HCT116 (cell line): ENCODE data around the gene ACSS1. TPM values are rescaled to one million over a fixed set of nuclear protein-coding genes. Genes with fewer than 3 reads are reported as not detected.

Experiments
- ATAC-seq: fragments of 200-7000 bp; cut with Tn5 transposase; 2 replicates; pipeline ENCODE4 v1.9.1; 2020; ENCODE audit warnings: mild to moderate bottlenecking, moderate library complexity
- BruUV-seq: library from RNA; stranded (reverse); fragments of 400-500 nt; replicated peaks from 2 replicates; lab custom pipeline; 2021; lab: Mats Ljungman, UMichigan
- CTCF ChIA-PET: fragments of 300-600 bp; sonication (Branson Sonifier 250); formaldehyde crosslinking; loops from one replicate; lab custom pipeline; 2021; ENCODE audit warnings: antibody characterized with exemption; lab: Charles Lee
- POLR2A ChIA-PET: fragments of 300-600, 350-600 bp; sonication (Branson Sonifier 250); formaldehyde crosslinking; loops from one replicate; lab custom pipeline; 2021; ENCODE audit warnings: antibody characterized with exemption; lab: Charles Lee
- RAD21 ChIA-PET, 2 experiments: fragments of 300-600 bp; sonication (Branson Sonifier 250); formaldehyde crosslinking; loops; one replicate each; lab custom pipeline; 2023; ENCODE audit warnings: low total read pairs in 2 of 2; ENCODE audit not compliant: uncharacterized antibody in 2 of 2, unreplicated experiment in 2 of 2, low non-redundant PET in 1 of 2; lab: Charles Lee
- DNase-seq: peaks from one replicate; pipeline ENCODE4 v3.0.0-alpha.2; 2010; ENCODE audit warnings: low read depth, low spot score
- H2AFZ ChIP-seq: fragments of 200-600 bp; shearing (Covaris generic), sonication (generic); 2 replicates; pipeline ENCODE4 v1.6.1; 2017; ENCODE audit warnings: low read depth, mixed run types, mixed read lengths, antibody characterized with exemption, low read length; ENCODE audit not compliant: poor library complexity, severe bottlenecking
- H3K27ac ChIP-seq: 2 replicates; pipeline ENCODE4 v1.5.1; 2012; ENCODE audit warnings: low read depth, low read length
- H3K27me3 ChIP-seq: fragments of 200-600 bp; sonication (generic); 2 replicates; pipeline ENCODE4 v1.6.1; 2016; ENCODE audit warnings: mixed run types, low read length, mixed read lengths; ENCODE audit not compliant: insufficient read depth
- H3K36me3 ChIP-seq, 2 experiments: fragments of 200-500 bp in 1 of 2; fragments of 200-600 bp in 1 of 2; sonication (Bioruptor generic) in 1 of 2; sonication (generic) in 1 of 2; 2 replicates each; pipeline versions ENCODE4 v1.5.1 to v1.6.1; 2014 to 2016; ENCODE audit warnings: low read length in 2 of 2, inconsistent platforms in 1 of 2, mixed read lengths in 1 of 2, mixed run types in 1 of 2; ENCODE audit not compliant: insufficient read depth in 2 of 2, control insufficient read depth in 1 of 2
- H3K4me1 ChIP-seq, 2 experiments: fragments of 200-600 bp in 1 of 2; sonication (generic) in 1 of 2; 2 replicates each; pipeline versions ENCODE4 v1.5.1 to v1.6.1; 2012 to 2017; ENCODE audit warnings: low read length in 2 of 2, inconsistent platforms in 1 of 2, mild to moderate bottlenecking in 1 of 2, mixed read lengths in 1 of 2, mixed run types in 1 of 2, moderate library complexity in 1 of 2; ENCODE audit not compliant: insufficient read depth in 2 of 2, control insufficient read depth in 1 of 2
- H3K4me2 ChIP-seq: fragments of 200-600 bp; sonication (generic); 2 replicates; pipeline ENCODE4 v1.6.1; 2017; ENCODE audit warnings: mixed run types, low read length, mixed read lengths
- H3K4me3 ChIP-seq, 2 experiments: fragments of 200-600 bp in 1 of 2; sonication (generic) in 1 of 2; replicated peaks in 1 of 2; 2 replicates each; pipeline ENCODE4 v1.5.1; 2011 to 2016; ENCODE audit warnings: low read length in 2 of 2, control low read depth in 1 of 2, low read depth in 1 of 2, mild to moderate bottlenecking in 1 of 2, mixed read lengths in 1 of 2, mixed run types in 1 of 2
- H3K79me2 ChIP-seq: fragments of 200-600 bp; sonication (generic); 2 replicates; pipeline ENCODE4 v1.6.1; 2017; ENCODE audit warnings: mild to moderate bottlenecking, mixed run types, low read length, moderate library complexity, mixed read lengths; ENCODE audit not compliant: insufficient read depth
- H3K9ac ChIP-seq: fragments of 200-600 bp; sonication (generic); 2 replicates; pipeline ENCODE4 v1.6.1; 2016; ENCODE audit warnings: low read length, mixed read lengths
- H3K9me2 ChIP-seq: fragments of 200-600 bp; sonication (generic), shearing (Covaris generic); 2 replicates; pipeline ENCODE4 v1.6.1; 2017; ENCODE audit warnings: mixed run types, mild to moderate bottlenecking, moderate library complexity; ENCODE audit not compliant: insufficient read depth
- H3K9me3 ChIP-seq, 2 experiments: fragments of 200-500 bp in 1 of 2; fragments of 200-600 bp in 1 of 2; sonication (Bioruptor generic) in 1 of 2; sonication (generic) in 1 of 2; 2 replicates each; pipeline ENCODE4 v1.6.1; 2014 to 2017; ENCODE audit warnings: low read length in 2 of 2, mixed read lengths in 2 of 2, inconsistent platforms in 1 of 2, low read depth in 1 of 2, mild to moderate bottlenecking in 1 of 2, mixed run types in 1 of 2, moderate library complexity in 1 of 2; ENCODE audit not compliant: control insufficient read depth in 1 of 2, insufficient read depth in 1 of 2
- H4K20me1 ChIP-seq: fragments of 200-600 bp; sonication (generic), shearing (Covaris generic); 2 replicates; pipeline ENCODE4 v1.6.1; 2017; ENCODE audit warnings: mixed run types, mild to moderate bottlenecking, moderate library complexity; ENCODE audit not compliant: insufficient read depth
- CBX3 ChIP-seq: IDR thresholded peaks from 2 replicates; pipeline ENCODE4 v1.6.1; 2012; ENCODE audit warnings: low read depth
- ELF1 ChIP-seq: IDR thresholded peaks from 2 replicates; pipeline ENCODE4 v1.6.1; 2012; ENCODE audit warnings: low read depth, borderline replicate concordance
- EZH2phosphoT487 ChIP-seq: fragments of 200-600 bp; IDR thresholded peaks from 2 replicates; pipeline ENCODE4 v1.6.1; 2018; ENCODE audit warnings: antibody characterized with exemption, borderline replicate concordance
- JUND ChIP-seq: IDR thresholded peaks from 2 replicates; pipeline ENCODE4 v1.6.1; 2012
- MAX ChIP-seq: IDR thresholded peaks from 2 replicates; pipeline ENCODE4 v1.6.1; 2012
- POLR2A ChIP-seq: IDR thresholded peaks from 2 replicates; pipeline ENCODE4 v1.7.0; 2011; ENCODE audit warnings: borderline replicate concordance; ENCODE audit not compliant: insufficient read depth, insufficient read length; ENCODE audit errors: extremely low read depth
- POLR2AphosphoS5 ChIP-seq: IDR thresholded peaks from 2 replicates; pipeline ENCODE4 v1.6.1; 2011; ENCODE audit warnings: mild to moderate bottlenecking, low read depth, low read length, moderate library complexity
- SIN3A ChIP-seq: IDR thresholded peaks from 2 replicates; pipeline ENCODE4 v1.6.1; 2012; ENCODE audit warnings: low read depth
- SRF ChIP-seq: IDR thresholded peaks from 2 replicates; pipeline ENCODE4 v1.6.1; 2012; ENCODE audit warnings: low read depth
- YY1 ChIP-seq: IDR thresholded peaks from 2 replicates; pipeline ENCODE4 v1.6.1; 2011; ENCODE audit warnings: low read length, low read depth, moderate library complexity, mild to moderate bottlenecking; ENCODE audit not compliant: insufficient replicate concordance; ENCODE audit errors: extremely low read depth
- ZBTB33 ChIP-seq: IDR thresholded peaks from 2 replicates; pipeline ENCODE4 v1.6.1; 2011; ENCODE audit warnings: mild to moderate bottlenecking, low read length, moderate library complexity; ENCODE audit not compliant: insufficient replicate concordance; ENCODE audit errors: extremely low read depth
- ZNF274 ChIP-seq: fragments of 200-500 bp; sonication (Bioruptor generic); IDR thresholded peaks from 2 replicates; pipeline ENCODE4 v1.6.1; 2014; ENCODE audit warnings: mild to moderate bottlenecking, low read depth, low read length, inconsistent platforms
- intact Hi-C: fragments of 100-400 bp; cut with micrococcal nuclease; formaldehyde crosslinking; loops from 2 replicates; pipeline ENCODE4 v1.10.0; 2022
- total RNA-seq: library from RNA; stranded (reverse); gene quantifications from one replicate; pipeline ENCODE4 v1.2.1, GENCODE V29; 2021; ENCODE audit not compliant: unreplicated experiment
- TF ChIP-seq, protein P1 (sequence below): IDR thresholded peaks from 2 replicates; pipeline ENCODE4 v1.6.1; 2012

The ACSS1 gene
- total RNA-seq, 1 experiment from 2014 or later = 0.27 TPM

DNA sequence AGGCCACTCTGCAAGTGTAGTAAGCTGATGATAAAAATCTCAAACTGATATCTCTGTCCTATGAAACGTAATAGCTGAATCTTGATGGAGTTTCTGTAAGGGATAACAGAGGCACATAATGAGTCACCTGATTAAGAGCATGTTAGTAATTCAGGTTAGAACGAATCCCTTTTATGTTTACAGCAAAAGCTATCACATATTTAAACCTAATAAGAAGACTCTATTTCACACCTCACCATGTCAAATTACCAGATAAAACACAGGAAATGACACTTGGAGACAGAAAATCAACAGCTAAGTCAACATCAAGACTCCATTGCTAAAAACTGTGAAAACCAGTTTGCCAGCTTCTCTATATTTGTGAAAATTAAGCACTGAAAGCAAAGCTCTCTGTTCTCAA, 97.1 kb downstream of the ACSS1 start:
- Histone ChIP-seq H3K27me3 (no peaks in the 10 kb centered on the region), H4K20me1 (no peaks in the 10 kb centered on the region), H3K79me2 (no peaks in the 10 kb centered on the region), H3K4me3 (no peak overlapping the region), H3K4me1 (no peaks in the 10 kb centered on the region), H3K9me2 (no peaks in the 10 kb centered on the region), H3K9ac (no peak overlapping the region), H2AFZ (no peak overlapping the region), H3K9me3 (no peaks in the 10 kb centered on the region), H3K4me2 (no peak overlapping the region), H3K27ac (no peak overlapping the region), H3K36me3 (peaks cover 9 to 27% of the 10 kb centered on the region in 2 experiments; a peak in 3 of 4 replicates)
- ChIA-PET CTCF (no interaction called here), RAD21 (no interaction called here), POLR2A (no interaction called here)
- TF ChIP-seq ZBTB33 = no peak
- TF ChIP-seq CBX3 = no peak
- no peak for TF ChIP-seq YY1
- TF ChIP-seq, protein P1, sequence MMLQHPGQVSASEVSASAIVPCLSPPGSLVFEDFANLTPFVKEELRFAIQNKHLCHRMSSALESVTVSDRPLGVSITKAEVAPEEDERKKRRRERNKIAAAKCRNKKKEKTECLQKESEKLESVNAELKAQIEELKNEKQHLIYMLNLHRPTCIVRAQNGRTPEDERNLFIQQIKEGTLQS = no peak
- no peak for TF ChIP-seq JUND
- no peak for TF ChIP-seq POLR2A
- no peak for TF ChIP-seq POLR2AphosphoS5
- BruUV-seq = no TSS peak
- no peak for DNase-seq
- no peak for ATAC-seq
- intact Hi-C loops = no loop called here

DNA sequence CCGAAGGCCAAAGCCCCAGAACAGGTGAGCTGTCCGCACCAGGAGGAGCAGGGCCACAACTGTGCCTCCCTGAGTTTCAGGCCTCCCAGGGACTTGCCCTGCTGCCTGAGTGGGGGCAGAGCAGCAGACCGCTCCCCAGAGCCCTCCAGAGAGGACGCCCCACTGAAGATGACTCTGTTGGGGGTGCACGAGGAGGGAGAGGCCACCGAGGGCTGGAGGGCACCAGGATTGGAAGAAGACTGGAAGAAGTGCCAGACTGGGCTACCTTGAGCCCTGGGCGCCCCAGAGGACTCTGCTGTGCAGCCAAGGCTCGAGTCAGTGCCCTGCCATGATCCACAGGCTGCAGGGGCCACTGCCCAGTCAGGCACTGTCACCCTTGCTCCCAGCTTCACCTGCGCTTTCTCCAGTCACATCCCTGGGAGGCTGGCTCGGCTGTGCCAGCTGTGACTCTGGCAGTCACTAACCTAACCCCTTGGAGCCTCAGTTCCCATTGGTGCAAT, 97.6 kb downstream of the ACSS1 start:
- BruUV-seq = no TSS peak
- Histone ChIP-seq H3K4me2 (no peak overlapping the region), H2AFZ (no peak overlapping the region), H3K4me1 (no peaks in the 10 kb centered on the region), H3K9ac (no peak overlapping the region), H3K27ac (no peak overlapping the region), H3K27me3 (no peaks in the 10 kb centered on the region), H3K79me2 (no peaks in the 10 kb centered on the region), H3K4me3 (no peak overlapping the region), H3K9me3 (no peaks in the 10 kb centered on the region), H4K20me1 (no peaks in the 10 kb centered on the region), H3K9me2 (no peaks in the 10 kb centered on the region), H3K36me3 (peaks cover 8 to 27% of the 10 kb centered on the region in 2 experiments; a peak in 3 of 4 replicates)
- intact Hi-C loops = no loop called here
- CTCF ChIA-PET = no interaction called here
- DNase-seq = no peak
- RAD21 ChIA-PET = no interaction called here
- ATAC-seq = no peak
- POLR2A ChIA-PET = no interaction called here
- TF ChIP-seq SIN3A (no peak), JUND (no peak), ZNF274 (no peak), EZH2phosphoT487 (no peak), YY1 (no peak), MAX (no peak), SRF (no peak), POLR2A (no peak), POLR2AphosphoS5 (no peak), ELF1 (no peak)
